Activated CD4-positive, alpha-beta memory T cell treated with anti-CD3 and anti-CD28 coated beads, Interleukin-2, amount 10 ng/mL, durations not matched to agents 7 days and 5 days (primary cell): ENCODE data around the gene ADAP1. TPM values are rescaled to one million over a fixed set of nuclear protein-coding genes. Genes with fewer than 3 reads are reported as not detected.

ENCODE experiments used
- CTCF ChIA-PET: fragments of 350-600 bp; sonication (Branson Sonifier 250); formaldehyde crosslinking; loops from one replicate; lab custom pipeline; 2021; ENCODE audit warnings: antibody characterized with exemption, inconsistent platforms; lab: Charles Lee
- POLR2A ChIA-PET: fragments of 350-600 bp; sonication (Branson Sonifier 250); formaldehyde crosslinking; loops from one replicate; lab custom pipeline; 2021; ENCODE audit warnings: antibody characterized with exemption; lab: Charles Lee
- DNase-seq: peaks from one replicate; pipeline ENCODE4 v3.0.0-alpha.2; 2020
- H3K27ac Mint-ChIP-seq: one replicate; pipeline ENCODE4 v1.8.0; 2021; ENCODE audit warnings: mild to moderate bottlenecking, mixed read lengths
- H3K27me3 Mint-ChIP-seq: one replicate; pipeline ENCODE4 v1.8.0; 2021; ENCODE audit warnings: mixed read lengths
- H3K36me3 Mint-ChIP-seq: one replicate; pipeline ENCODE4 v1.8.0; 2021; ENCODE audit warnings: low read depth, mixed read lengths
- H3K4me1 Mint-ChIP-seq: one replicate; pipeline ENCODE4 v1.8.0; 2021; ENCODE audit warnings: mixed read lengths
- H3K4me3 Mint-ChIP-seq: one replicate; pipeline ENCODE4 v1.8.0; 2021; ENCODE audit warnings: mild to moderate bottlenecking, mixed read lengths
- H3K9me3 Mint-ChIP-seq: one replicate; pipeline ENCODE4 v1.8.0; 2021; ENCODE audit warnings: mixed read lengths
- total RNA-seq, 2 experiments: library from RNA; stranded (reverse); gene quantifications; one replicate each; pipeline ENCODE4 v1.2.3, GENCODE V29; 2021

ADAP1 gene
- total RNA-seq, 2 experiments from 2014 or later, result 11.1 to 13.0 TPM

GRCh38 chr7:907158-907980 lies 47.1 kb downstream of the ADAP1 start:
- POLR2A ChIA-PET, result interaction anchor here (0.9 to 3.2 kb wide), 3 partner anchors 16 to 68 kb away, joined by 3 to 15 read pairs (median 7); partner anchors contain the start of gene COX19

DNA sequence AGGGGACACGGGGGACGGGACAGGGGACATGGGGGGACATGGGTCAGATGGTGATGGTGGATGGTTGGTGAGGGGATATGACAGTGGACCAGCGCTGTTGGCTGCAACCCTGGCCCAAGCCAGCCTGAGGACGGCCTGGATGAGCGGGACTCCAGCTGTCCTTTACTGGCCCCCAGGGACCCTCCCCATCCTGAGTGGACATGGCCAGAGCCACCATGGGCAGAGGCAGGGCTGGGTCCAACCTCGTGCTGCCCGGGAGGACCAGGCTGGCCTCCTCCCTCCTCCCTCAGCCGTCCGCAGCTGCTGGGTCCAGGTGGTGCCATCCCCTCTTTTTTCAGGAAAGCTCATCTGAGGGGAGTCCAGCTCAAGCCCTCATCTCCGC lies 47.7 kb downstream of the ADAP1 start:
- POLR2A ChIA-PET, result interaction anchor here (0.9 to 1.6 kb wide), 2 partner anchors 16 to 68 kb away, joined by 3 to 7 read pairs; partner anchors contain the start of gene COX19
- Mint-ChIP-seq H3K27ac (no peak overlapping the region), H3K4me1 (peaks cover 9% of the 10 kb centered on the region), H3K9me3 (no peaks in the 10 kb centered on the region), H3K4me3 (no peak overlapping the region), H3K36me3 (no peaks in the 10 kb centered on the region), H3K27me3 (peaks cover 9% of the 10 kb centered on the region)
- CTCF ChIA-PET, result interaction anchor here (1.4 kb wide), 1 partner anchor 69 kb away, joined by 4 read pairs; the partner anchor contains the start of gene COX19
- no peak for DNase-seq

More at GRCh38 chr7:907158-907980, 47.1 kb downstream of the ADAP1 start:
- H3K9me3 Mint-ChIP-seq, result no peaks in the 10 kb centered on the region
- no peak overlapping the region for H3K27ac Mint-ChIP-seq
- CTCF ChIA-PET, result interaction anchor here (0.6 to 4.1 kb wide), 6 partner anchors 22 to 89 kb away, joined by 3 to 21 read pairs (median 4); partner anchors contain the start of gene COX19
- H3K27me3 Mint-ChIP-seq, result peaks cover 9% of the 10 kb centered on the region
- no peak for DNase-seq
- H3K4me3 Mint-ChIP-seq, result no peak overlapping the region
- no peaks in the 10 kb centered on the region for H3K36me3 Mint-ChIP-seq
- H3K4me1 Mint-ChIP-seq, result peaks cover 9% of the 10 kb centered on the region

DNA sequence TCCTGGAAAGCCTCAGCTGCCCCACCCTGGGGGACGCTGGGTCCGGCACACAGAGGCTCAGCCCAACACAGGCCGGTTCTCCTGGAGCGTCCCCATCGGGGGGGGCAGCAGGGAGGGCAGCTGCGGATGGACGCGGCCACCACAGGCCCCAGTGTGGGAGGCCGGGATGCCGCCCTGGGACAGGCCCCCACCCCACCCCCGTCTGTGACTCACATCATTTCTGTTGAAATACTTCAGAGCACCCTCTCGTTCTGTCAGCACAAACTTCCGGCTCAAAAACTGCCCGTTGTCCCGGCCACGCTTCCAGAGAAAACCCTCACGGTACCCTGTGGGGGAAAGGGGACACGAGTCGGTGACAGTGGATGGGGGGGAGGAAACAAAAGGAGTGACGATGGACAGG lies 49.6 kb downstream of the ADAP1 start:
- Mint-ChIP-seq H3K9me3 (no peaks in the 10 kb centered on the region), H3K27ac (no peak overlapping the region), H3K27me3 (peaks cover 3% of the 10 kb centered on the region), H3K36me3 (no peaks in the 10 kb centered on the region), H3K4me3 (no peak overlapping the region), H3K4me1 (peaks cover 4% of the 10 kb centered on the region)
- DNase-seq, result no peak
- ChIA-PET POLR2A (no interaction called here), CTCF (no interaction called here)

- POLR2A ChIA-PET, result no interaction called here
Observed at GRCh38 chr7:903921-904755, 50.3 kb downstream of the ADAP1 start.

GRCh38 chr7:902996-903395 lies 51.5 kb downstream of the ADAP1 start:
- H3K4me1 Mint-ChIP-seq, result peaks cover 2% of the 10 kb centered on the region
- no peak overlapping the region for H3K27ac Mint-ChIP-seq
- no peak overlapping the region for H3K4me3 Mint-ChIP-seq
- H3K9me3 Mint-ChIP-seq, result no peaks in the 10 kb centered on the region
- ChIA-PET CTCF (no interaction called here), POLR2A (no interaction called here)
- no peaks in the 10 kb centered on the region for H3K27me3 Mint-ChIP-seq
- DNase-seq, result no peak
- no peaks in the 10 kb centered on the region for H3K36me3 Mint-ChIP-seq

More at GRCh38 chr7:903921-904755, 50.3 kb downstream of the ADAP1 start:
- no peak overlapping the region for H3K27ac Mint-ChIP-seq
- H3K4me3 Mint-ChIP-seq, result no peak overlapping the region
- no peaks in the 10 kb centered on the region for H3K27me3 Mint-ChIP-seq
- H3K36me3 Mint-ChIP-seq, result no peaks in the 10 kb centered on the region
- DNase-seq, result no peak
- no peaks in the 10 kb centered on the region for H3K9me3 Mint-ChIP-seq
- CTCF ChIA-PET, result no interaction called here
- peaks cover 2% of the 10 kb centered on the region for H3K4me1 Mint-ChIP-seq

- Mint-ChIP-seq H3K9me3 (no peaks in the 10 kb centered on the region), H3K27me3 (no peaks in the 10 kb centered on the region)
- POLR2A ChIA-PET, result interaction anchor here (0.6 to 2.2 kb wide), 3 partner anchors 16 to 73 kb away, joined by 3 to 6 read pairs (median 3); partner anchors contain the start of gene COX19
Observed at GRCh38 chr7:901388-902154, 52.9 kb downstream of the ADAP1 start.

GRCh38 chr7:901041-901387 lies 53.5 kb downstream of the ADAP1 start:
- H3K27me3 Mint-ChIP-seq, result no peaks in the 10 kb centered on the region
- CTCF ChIA-PET, result no interaction called here
- peaks cover 2% of the 10 kb centered on the region for H3K4me1 Mint-ChIP-seq
- no peak for DNase-seq
- no peaks in the 10 kb centered on the region for H3K9me3 Mint-ChIP-seq
- H3K36me3 Mint-ChIP-seq, result peaks cover 4% of the 10 kb centered on the region
- no peak overlapping the region for H3K27ac Mint-ChIP-seq
- POLR2A ChIA-PET, result interaction anchor here (0.6 to 2.2 kb wide), 3 partner anchors 15 to 74 kb away, joined by 3 to 6 read pairs (median 3); partner anchors contain the start of gene COX19
- H3K4me3 Mint-ChIP-seq, result no peak overlapping the region

More at GRCh38 chr7:901388-902154, 52.9 kb downstream of the ADAP1 start:
- no peaks in the 10 kb centered on the region for H3K36me3 Mint-ChIP-seq
- peak; percentile 68 for DNase-seq
- H3K4me1 Mint-ChIP-seq, result peaks cover 2% of the 10 kb centered on the region
- H3K4me3 Mint-ChIP-seq, result no peak overlapping the region
- CTCF ChIA-PET, result no interaction called here
- H3K27ac Mint-ChIP-seq, result no peak overlapping the region

DNA sequence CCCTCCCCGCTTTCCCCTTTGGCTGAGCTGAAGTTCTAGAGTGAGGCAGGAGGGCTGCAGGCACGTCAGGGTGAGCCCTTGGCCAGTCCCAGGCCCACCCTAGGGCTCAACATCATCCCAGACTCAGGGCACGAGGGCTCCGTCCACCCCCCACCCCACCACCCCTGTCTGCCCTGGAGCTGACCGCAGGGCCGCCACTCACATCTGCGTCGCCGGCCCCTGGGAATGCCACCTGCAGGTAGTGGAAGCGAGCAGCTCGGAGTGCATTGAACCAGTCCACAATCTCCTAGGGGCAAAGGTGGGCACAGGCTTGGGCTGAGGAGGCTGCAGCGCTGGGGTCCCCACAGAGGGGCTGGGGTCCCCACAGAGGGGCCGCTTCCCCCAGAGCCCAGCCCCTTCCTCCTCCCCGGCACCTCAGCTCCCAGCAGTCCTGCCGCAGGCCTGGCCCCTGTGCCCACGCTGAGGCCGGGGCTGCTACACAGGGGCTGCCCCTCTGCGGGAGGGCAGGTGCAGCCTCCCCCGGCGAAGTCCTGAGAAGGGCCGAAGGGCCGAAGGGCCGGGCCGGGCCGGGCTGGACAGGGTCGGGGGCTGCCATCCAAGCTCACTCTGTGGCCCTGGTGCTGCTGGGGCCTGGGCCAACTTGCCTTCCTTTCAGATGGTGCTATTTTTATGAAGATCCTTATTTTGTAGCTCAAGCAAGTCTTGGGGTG lies 54.0 kb downstream of the ADAP1 start:
- ChIA-PET POLR2A (interaction anchor here (0.6 to 2.2 kb wide), 3 partner anchors 24 to 74 kb away, joined by 3 to 6 read pairs (median 3); partner anchors contain the start of gene COX19), CTCF (no interaction called here)
- H3K4me3 Mint-ChIP-seq, result no peak overlapping the region

DNA sequence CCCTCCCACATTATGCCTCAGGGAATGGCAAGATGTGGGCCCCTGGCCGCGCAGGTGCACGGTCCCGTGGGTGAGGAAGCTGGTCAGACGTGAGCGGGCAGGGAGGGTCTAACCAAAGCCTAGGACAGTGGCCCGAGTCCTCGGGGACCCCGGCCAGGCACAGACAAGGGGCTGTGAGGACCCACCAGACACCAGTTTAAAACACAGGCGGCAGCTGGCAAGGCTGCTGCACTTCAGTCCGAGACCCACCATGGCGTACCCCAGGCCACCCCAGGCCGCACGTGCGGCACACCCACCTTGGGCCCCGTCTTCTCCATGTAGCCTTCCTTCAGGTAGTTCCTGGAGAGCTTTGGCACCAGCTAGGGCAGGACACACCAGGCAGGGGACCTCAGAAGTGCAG lies 54.7 kb downstream of the ADAP1 start:
- CTCF ChIA-PET, result no interaction called here
- Mint-ChIP-seq H3K4me3 (no peak overlapping the region), H3K27ac (no peak overlapping the region), H3K9me3 (no peaks in the 10 kb centered on the region), H3K36me3 (peaks cover 9% of the 10 kb centered on the region), H3K27me3 (no peaks in the 10 kb centered on the region), H3K4me1 (peaks cover 2% of the 10 kb centered on the region)
- DNase-seq, result no peak
- POLR2A ChIA-PET, result interaction anchor here (0.8 kb wide), 1 partner anchor 23 kb away, joined by 3 read pairs; no protein-coding TSS in a partner anchor

More for the DNA sequence above, 54.0 kb downstream of the ADAP1 start:
- Mint-ChIP-seq H3K4me1 (peaks cover 2% of the 10 kb centered on the region), H3K36me3 (peaks cover 6% of the 10 kb centered on the region), H3K27ac (no peak overlapping the region), H3K9me3 (no peaks in the 10 kb centered on the region), H3K27me3 (no peaks in the 10 kb centered on the region)
- DNase-seq, result no peak

- Mint-ChIP-seq H3K27ac (no peak overlapping the region), H3K4me3 (no peak overlapping the region), H3K36me3 (peaks cover 11% of the 10 kb centered on the region), H3K4me1 (peaks cover 2% of the 10 kb centered on the region), H3K27me3 (no peaks in the 10 kb centered on the region), H3K9me3 (no peaks in the 10 kb centered on the region)
- DNase-seq, result no peak
- ChIA-PET CTCF (no interaction called here), POLR2A (interaction anchor here (1.5 kb wide), 1 partner anchor 26 kb away, joined by 3 read pairs; no protein-coding TSS in a partner anchor)
Observed at GRCh38 chr7:898855-899681, 55.4 kb downstream of the ADAP1 start.

- no peaks in the 10 kb centered on the region for H3K9me3 Mint-ChIP-seq
- no peak for DNase-seq
- ChIA-PET CTCF (no interaction called here), POLR2A (interaction anchor here (1.5 kb wide), 1 partner anchor 26 kb away, joined by 3 read pairs; no protein-coding TSS in a partner anchor)
- H3K4me1 Mint-ChIP-seq, result peaks cover 2% of the 10 kb centered on the region
- H3K36me3 Mint-ChIP-seq, result peaks cover 12% of the 10 kb centered on the region
- no peaks in the 10 kb centered on the region for H3K27me3 Mint-ChIP-seq
- H3K27ac Mint-ChIP-seq, result no peak overlapping the region
- H3K4me3 Mint-ChIP-seq, result no peak overlapping the region
Observed at GRCh38 chr7:898460-898854, 56.0 kb downstream of the ADAP1 start.
